HepG2 (cell line): ENCODE data around the gene PRKG1. TPM values are rescaled to one million over a fixed set of nuclear protein-coding genes. Genes with fewer than 3 reads are reported as not detected.

Source experiments
- HDAC2 ChIP-seq: sonication (generic); formaldehyde crosslinking; IDR thresholded peaks from 2 replicates; pipeline ENCODE4 v1.4.0; 2020; ENCODE audit warnings: missing genetic modification reagents
- HMGXB3 ChIP-seq: sonication (generic); formaldehyde crosslinking; IDR thresholded peaks from 2 replicates; pipeline ENCODE4 v1.4.0; 2020; ENCODE audit warnings: missing genetic modification reagents, borderline replicate concordance
- KIAA2018 ChIP-seq: sonication (generic); formaldehyde crosslinking; IDR thresholded peaks from 2 replicates; pipeline ENCODE4 v1.5.0; 2020; ENCODE audit warnings: mild to moderate bottlenecking, missing genetic modification reagents, borderline replicate concordance
- NFKB2 ChIP-seq: sonication (generic); formaldehyde crosslinking; IDR thresholded peaks from 2 replicates; pipeline ENCODE4 v1.4.0; 2020; ENCODE audit warnings: missing genetic modification reagents, borderline replicate concordance
- NR0B2 ChIP-seq: sonication (generic); formaldehyde crosslinking; IDR thresholded peaks from 2 replicates; pipeline ENCODE4 v1.4.0; 2020; ENCODE audit warnings: mild to moderate bottlenecking, missing genetic modification reagents
- NR2C2 ChIP-seq: sonication (generic); formaldehyde crosslinking; IDR thresholded peaks from 2 replicates; pipeline ENCODE4 v1.4.0; 2020; ENCODE audit warnings: missing genetic modification reagents, mild to moderate bottlenecking, moderate library complexity, borderline replicate concordance
- RBM39 ChIP-seq: fragments of 200-400 bp; formaldehyde crosslinking; IDR thresholded peaks from one replicate; pipeline ENCODE4 v1.6.1; 2018; ENCODE audit warnings: antibody characterized with exemption, mild to moderate bottlenecking, low read depth, low read length; ENCODE audit not compliant: poor library complexity, severe bottlenecking
- ZBTB26 ChIP-seq: IDR thresholded peaks from 2 replicates; pipeline ENCODE4 v1.6.1; 2016; ENCODE audit warnings: missing compliant biosample characterization, missing genetic modification reagents, borderline replicate concordance
- ZKSCAN8 ChIP-seq: IDR thresholded peaks from 2 replicates; pipeline ENCODE4 v1.6.1; 2016; ENCODE audit warnings: borderline replicate concordance, missing genetic modification reagents, missing compliant biosample characterization
- ZNF34 ChIP-seq: sonication (generic); formaldehyde crosslinking; IDR thresholded peaks from 2 replicates; pipeline ENCODE4 v1.4.0; 2020; ENCODE audit warnings: mild to moderate bottlenecking, missing genetic modification reagents, borderline replicate concordance
- polyA plus RNA-seq, 8 experiments: library from polyadenylated mRNA; depleted of rRNA in 3 of 8; stranded (reverse) in 7 of 8; unstranded in 1 of 8; fragments of >200 nt; fragmentation: Illumina TruSeq in 4 of 8; extraction: Trizol in 4 of 8; gene quantifications; 2 replicates each; pipeline versions ENCODE4 v1.2.1 to v1.2.3, GENCODE V29; 2011 to 2016; ENCODE audit warnings: low read depth in 4 of 8, missing spikeins in 1 of 8, mixed read lengths in 1 of 8; ENCODE audit not compliant: insufficient read depth in 1 of 8
- total RNA-seq, 5 experiments: library from RNA; depleted of rRNA; stranded (reverse); fragments of >200 nt; fragmentation: Illumina TruSeq; extraction: Trizol; gene quantifications; 2 replicates each; pipeline ENCODE4 v1.2.3, GENCODE V29; 2016; ENCODE audit warnings: low read depth in 1 of 5

The PRKG1 gene
- total and polyA plus RNA-seq, 2 of the 13 experiments (the other 11 are each of a cell fraction or from before 2014, with no cell fraction given), result 0.01 TPM; not detected in 1

GRCh38 chr10:52313933-52314821 is 1239.9 kb downstream of the PRKG1 start, which contains the start of gene DKK1 (continued):
- TF ChIP-seq HDAC2 (CRISPR knock-in tag), result peak; percentile 30; the same call in 1 of the 2 replicates
- TF ChIP-seq HMGXB3 (CRISPR knock-in tag), result no peak
- peak; percentile 88 for TF ChIP-seq RBM39
- TF ChIP-seq ZBTB26, result no peak
- TF ChIP-seq ZKSCAN8 (CRISPR knock-in tag), result no peak
- TF ChIP-seq NFKB2 (CRISPR knock-in tag), result no peak; the same call in 1 of the 2 replicates
- TF ChIP-seq NR0B2 (CRISPR knock-in tag), result no peak; the same call in 1 of the 2 replicates
- 0 out of 2 replicates have a peak, but pooled peaks have one; percentile 59 for TF ChIP-seq KIAA2018
- 0 out of 2 replicates have a peak, but pooled peaks have one; percentile 48 for TF ChIP-seq NR2C2
- no peak for TF ChIP-seq ZNF34 (CRISPR knock-in tag)
